ENCODE results near the gene DOCK4.

The DOCK4 gene

DNA sequence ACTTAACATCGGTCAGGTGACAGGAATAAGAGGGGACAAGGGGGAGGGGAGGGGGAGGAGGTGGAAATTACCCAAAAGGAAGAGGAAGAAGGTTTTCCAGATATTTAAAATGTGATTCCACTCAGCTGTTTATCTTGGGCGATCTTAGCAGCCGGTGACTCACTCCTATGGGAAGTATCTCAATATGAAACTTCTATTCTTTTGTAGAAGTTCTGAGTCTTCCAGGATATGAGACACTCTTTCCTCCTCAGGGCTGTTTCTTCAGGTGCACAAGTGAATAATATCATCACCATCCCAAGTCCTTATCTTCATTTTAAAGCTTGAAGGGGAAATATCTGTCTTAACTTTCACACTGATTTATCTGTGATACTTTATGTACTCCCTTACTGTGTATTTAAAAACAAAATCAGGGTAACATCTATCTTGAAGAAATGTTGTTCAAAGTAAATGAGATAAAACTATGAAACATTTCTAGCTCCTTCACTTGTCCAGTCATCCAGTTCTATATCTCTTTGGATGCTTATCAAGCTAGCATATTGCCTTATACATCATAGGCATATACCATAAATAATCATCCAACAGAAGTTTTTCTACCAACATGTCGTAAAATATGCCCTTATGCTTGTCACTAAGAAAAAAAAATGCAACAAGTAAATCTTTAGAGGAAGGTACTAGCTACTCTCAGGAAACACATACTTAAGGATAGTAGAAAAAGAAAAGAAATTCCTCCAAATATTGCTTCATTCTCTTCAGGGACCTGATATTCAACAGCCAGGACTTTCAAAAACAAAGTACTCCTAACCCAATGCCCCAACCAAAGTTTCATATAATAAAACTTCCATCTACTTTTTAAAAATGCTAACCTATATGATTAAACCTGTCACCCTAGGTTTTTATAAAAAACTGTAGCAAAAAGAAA, 13.7 kb downstream of the DOCK4 start:
- DNase-seq (ENCODE audit: low spot score): no peak

GRCh38 chr7:112190120-112190519, 16.1 kb downstream of the DOCK4 start:
- DNase-seq (ENCODE audit: low spot score): no peak

- no peak for DNase-seq (ENCODE audit: low spot score)
Measured at GRCh38 chr7:112189691-112190090, 16.5 kb downstream of the DOCK4 start.

GRCh38 chr7:112188257-112188656, 17.9 kb downstream of the DOCK4 start:
- no peak for DNase-seq (ENCODE audit: low spot score)

GRCh38 chr7:112186300-112186699, 19.9 kb downstream of the DOCK4 start:
- no peak for DNase-seq (ENCODE audit: low spot score)

GRCh38 chr7:112185005-112185834, 21.0 kb downstream of the DOCK4 start:
- DNase-seq (ENCODE audit: low spot score): no peak

DNA sequence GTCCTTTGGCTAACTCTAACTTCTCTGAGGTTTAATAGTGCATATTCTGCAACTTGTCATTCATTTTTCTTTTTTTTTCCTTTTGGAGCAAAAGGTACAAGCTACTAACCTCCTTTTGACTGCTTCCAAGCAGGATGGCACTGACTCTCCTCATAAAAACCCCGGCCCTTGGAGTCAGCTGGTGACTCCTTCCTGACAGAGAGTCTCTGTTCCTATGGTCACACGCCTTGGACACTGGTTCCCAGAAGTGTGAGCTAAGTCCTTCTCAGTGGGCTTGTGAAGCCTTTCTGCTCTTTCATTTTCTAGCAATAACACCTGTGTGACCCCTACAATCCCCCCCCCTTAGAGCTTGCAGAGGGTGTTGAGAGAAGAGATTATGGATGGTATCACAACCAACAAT, 21.7 kb downstream of the DOCK4 start:
- no peak for DNase-seq (ENCODE audit: low spot score)

GRCh38 chr7:112183266-112183665, 22.9 kb downstream of the DOCK4 start:
- DNase-seq (ENCODE audit: low spot score): no peak

GRCh38 chr7:112182749-112183148, 23.4 kb downstream of the DOCK4 start:
- DNase-seq (ENCODE audit: low spot score): peak; percentile 14

DNA sequence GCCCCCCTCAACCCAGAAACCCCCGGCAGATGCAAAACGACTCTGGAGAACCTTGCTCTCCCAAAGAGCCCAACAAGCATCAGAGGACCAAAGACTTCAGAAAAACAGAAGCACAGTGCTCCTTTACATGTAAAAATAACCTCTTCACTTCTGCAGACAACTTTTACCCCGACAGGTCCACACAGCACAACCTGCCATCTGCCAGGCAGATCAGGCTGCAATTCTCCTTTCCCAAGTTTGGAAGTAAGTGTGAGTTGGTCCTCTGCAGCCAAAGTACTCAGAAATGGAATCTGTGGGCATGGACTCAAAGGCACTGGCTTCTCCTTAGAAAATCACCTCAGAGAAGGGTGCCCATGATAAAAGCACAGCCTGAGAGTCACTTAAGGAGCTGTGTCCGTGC, 26.0 kb downstream of the DOCK4 start:
- DNase-seq (ENCODE audit: low spot score): no peak

GRCh38 chr7:112176693-112177415, 29.3 kb downstream of the DOCK4 start:
- no peak for DNase-seq (ENCODE audit: low spot score)

DNA sequence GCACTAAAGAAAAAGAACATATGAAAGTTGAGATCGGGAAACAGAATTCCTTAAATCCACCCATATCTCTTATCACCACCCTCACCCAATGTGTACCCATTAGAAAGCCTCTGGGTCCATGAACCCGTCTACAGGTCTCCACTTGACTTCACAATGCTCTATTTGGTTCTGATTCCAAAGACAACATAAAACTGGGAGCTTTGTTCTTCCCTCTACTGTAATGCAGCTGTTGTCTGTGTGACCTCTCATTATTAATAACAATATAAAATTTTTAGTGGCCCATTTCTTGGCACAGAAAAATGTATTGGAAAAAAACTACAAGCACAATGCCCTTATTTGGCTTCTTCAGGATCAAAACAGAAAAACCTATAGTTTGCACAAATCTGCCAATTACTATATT, 30.0 kb downstream of the DOCK4 start:
- no peak for DNase-seq (ENCODE audit: low spot score)

- no peak for DNase-seq (ENCODE audit: low spot score)
Measured at GRCh38 chr7:112174192-112174591, 32.0 kb downstream of the DOCK4 start.

DNA sequence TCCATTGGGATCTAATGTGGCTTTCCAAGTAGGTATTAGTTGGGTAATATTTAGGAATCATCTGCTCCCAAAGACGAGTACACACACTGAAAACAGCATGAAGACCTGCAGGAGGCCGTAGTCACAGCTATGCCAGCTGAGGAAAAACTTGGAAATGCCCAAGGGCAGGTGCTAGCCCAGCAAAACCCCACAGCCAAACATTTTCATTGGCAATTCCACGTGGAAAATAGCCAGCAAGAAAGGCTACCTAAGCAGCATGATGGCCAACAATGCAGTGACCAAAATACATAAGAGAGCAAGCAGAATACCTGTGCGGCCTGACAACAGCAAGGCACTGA, 32.7 kb downstream of the DOCK4 start:
- DNase-seq (ENCODE audit: low spot score): no peak

DNA sequence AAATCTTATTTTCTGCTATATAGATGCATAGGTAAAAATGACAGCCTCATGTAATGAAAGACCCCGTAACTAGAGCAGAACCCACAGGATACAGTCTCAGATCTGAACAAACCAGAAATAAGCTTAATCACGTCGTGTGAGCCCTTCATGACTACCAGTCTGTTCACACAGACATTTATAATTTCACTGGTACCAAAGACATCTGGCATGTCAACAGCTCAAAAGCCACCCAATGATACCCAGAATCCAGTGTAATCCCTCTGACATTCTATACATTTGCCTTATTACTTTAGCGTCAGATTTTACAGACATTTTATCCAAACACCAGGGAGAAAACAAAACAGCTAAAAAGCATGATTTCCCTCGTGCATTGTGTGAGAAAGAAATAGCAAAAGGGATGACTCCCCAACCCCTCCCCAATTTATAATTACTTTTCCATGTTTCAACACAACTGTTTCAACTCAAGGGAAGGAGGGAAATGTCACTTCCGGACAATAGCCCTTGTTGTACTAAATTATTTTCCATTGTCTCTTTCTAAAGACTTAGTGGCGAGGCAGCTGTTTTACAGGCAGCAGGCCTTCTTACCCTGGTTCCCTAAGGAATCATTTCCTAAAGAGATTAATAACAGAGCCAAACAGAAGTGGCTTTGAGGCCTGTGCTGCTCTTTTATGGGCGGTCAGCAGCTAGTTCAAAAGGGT, 33.2 kb downstream of the DOCK4 start:
- DNase-seq (ENCODE audit: low spot score): no peak

DNA sequence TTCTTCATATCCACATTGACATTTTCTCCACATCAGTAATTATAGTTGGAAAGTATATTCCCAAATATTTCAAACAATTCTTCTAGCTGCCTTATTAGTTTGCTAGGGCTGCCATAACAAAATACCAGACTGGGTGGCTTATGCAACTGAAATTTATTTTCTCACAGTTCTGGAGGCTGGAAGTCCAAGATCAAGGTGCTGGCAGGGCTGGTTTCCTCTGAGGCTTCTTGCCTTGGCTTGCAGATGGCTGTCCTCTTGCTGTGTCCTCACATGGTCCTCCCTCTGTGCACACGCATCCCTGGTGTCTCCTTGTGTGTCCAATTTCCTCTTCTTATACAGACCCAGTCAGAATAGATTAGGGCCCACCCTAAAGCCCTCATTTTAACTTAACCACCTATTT, 34.5 kb downstream of the DOCK4 start:
- DNase-seq (ENCODE audit: low spot score): no peak

DNA sequence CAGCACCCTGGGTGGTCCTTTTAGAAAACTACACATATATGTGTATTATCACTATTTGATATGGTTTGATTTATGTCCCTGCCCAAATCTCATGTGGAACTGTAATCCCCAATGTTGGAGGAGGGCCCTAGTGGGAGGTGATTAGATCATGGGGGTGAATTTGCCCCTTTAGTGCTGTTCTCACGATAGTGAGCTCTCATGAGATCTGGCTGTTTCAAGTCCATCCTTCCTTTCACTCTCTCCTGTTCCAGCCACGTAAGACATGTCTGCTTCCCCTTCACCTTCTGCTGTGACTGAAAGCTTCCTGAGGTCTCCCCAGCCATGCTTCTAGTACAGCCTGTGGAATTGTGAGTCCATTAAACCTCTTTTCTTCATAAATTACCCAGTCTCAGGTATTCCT, 37.3 kb downstream of the DOCK4 start:
- DNase-seq (ENCODE audit: low spot score): no peak

- no peak for DNase-seq (ENCODE audit: low spot score)
Measured at GRCh38 chr7:112167147-112167546, 39.1 kb downstream of the DOCK4 start.

DNA sequence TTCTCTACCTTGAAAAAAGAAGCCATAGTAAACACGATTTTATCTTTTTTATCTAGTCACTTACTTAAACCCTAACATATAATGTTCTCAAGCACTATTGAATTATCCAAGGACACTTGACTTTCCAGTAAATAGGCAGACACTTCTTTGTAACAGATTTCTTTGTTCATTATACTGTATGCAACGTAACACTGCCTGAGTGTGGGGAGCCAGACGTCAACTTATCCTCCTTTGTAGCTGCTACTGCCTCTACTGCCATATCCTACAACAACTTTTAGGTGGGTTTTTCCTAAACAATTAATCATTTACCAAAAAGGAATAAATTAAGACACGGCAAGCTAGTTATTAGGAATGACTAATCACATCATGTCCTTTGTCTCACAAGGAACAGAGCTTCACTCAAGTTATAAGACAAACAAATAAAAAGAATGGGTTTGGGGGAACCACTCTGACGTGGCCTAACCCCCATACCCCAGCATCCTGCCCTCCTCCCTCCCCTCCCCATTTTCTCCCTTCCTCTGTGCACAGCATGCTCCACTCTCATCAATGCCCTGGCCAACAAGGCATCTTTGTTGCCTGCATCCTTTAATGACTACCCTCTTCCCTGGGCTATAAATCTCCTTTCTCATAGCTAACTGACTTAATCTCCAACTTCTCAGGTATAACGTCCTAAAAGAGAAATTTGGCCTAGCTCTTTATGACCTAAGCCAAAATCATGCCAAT, 43.3 kb downstream of the DOCK4 start:
- no peak for DNase-seq (ENCODE audit: low spot score)

GRCh38 chr7:112162142-112162766, 43.9 kb downstream of the DOCK4 start:
- DNase-seq (ENCODE audit: low spot score): peak; percentile 21
